ENCODE measurements around the gene SEMA3E.

Gene SEMA3E

DNA sequence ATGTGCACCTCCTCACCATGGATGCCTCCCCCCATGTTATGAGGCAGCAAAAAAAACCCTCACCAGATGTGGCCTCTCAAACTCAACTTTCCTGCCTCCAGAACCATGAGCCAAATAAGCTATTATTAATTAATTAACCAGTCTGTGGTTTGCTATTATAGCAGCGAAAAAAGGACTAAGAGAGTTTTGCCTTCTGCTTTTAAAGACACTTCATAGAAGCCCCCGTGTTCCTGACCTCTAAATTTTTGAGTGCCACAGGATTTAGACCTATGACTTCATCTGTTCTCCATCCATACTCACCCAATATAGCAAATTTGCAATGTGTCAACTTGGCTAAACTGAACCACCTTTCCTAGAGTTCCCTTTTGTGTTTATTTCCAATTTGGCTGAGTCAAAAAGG lies 9.2 kb upstream of the SEMA3E start:
- no peak for DNase-seq (ENCODE audit: low spot score)
- no peak for TF ChIP-seq CTCF (IDR thresholded peaks at IDR 0.05; ENCODE audit: extremely low read depth, missing control alignments)

DNA sequence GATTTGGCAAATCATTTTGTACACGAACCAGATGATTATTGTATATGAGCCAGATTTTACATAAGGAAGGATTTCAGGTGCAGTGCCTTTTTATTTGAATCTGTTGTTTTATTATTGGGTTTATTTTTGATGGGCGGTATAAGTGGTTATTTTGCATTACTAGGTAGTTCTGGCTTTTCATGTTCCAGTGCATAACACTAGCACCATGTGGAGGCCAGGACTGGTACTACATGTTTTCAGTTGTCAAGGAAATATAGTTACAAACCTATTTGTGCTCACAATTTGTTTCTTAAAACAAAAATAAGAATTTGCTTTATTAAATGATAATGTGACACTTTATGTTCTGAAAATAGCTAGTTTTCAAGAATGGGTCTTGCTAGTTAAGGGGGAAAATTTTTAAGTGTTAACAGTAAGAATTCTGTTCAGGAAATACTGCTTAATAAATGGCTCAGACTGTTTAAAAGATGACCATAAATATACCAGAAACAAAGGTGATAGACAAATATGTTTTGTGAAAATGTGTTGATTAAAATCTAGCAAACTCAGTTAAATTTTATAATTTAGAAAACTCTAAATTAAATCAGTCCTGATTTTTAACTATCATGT lies 7.1 kb upstream of the SEMA3E start:
- peak; percentile 32 for DNase-seq (ENCODE audit: low spot score)
- peak; percentile 51 for TF ChIP-seq CTCF (IDR thresholded peaks at IDR 0.05; ENCODE audit: extremely low read depth, missing control alignments)

GRCh38 chr7:83652481-83652880 lies 3.5 kb upstream of the SEMA3E start:
- TF ChIP-seq CTCF (IDR thresholded peaks at IDR 0.05; ENCODE audit: extremely low read depth, missing control alignments) = no peak
- no peak for DNase-seq (ENCODE audit: low spot score)

- TF ChIP-seq CTCF (IDR thresholded peaks at IDR 0.05; ENCODE audit: extremely low read depth, missing control alignments) = no peak
These were observed 762 bp upstream of the SEMA3E start for GRCh38 chr7:83649701-83650100.

DNA sequence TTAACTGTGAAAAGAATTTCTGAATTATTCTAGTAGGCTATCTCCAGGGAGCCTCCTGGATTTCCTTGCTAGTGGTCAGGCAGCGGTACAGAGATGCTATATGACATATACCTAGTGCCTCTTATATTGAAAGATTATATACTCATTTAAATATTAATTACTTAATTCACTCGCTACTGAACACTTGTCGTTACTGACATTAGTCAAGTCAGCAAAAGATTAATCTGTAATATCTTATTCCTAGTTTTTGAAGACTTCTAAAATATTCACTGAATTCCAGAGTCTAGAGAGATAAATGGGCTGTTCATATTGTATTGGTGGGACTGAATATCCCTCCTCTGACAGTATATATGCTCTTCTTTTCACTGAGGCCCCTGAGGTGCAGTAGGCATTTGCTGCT lies 2.9 kb downstream of the SEMA3E start:
- no peak for TF ChIP-seq CTCF (IDR thresholded peaks at IDR 0.05; ENCODE audit: extremely low read depth, missing control alignments)
- no peak for DNase-seq (ENCODE audit: low spot score)

More at GRCh38 chr7:83649701-83650100, 762 bp upstream of the SEMA3E start:
- DNase-seq (ENCODE audit: low spot score) = no peak

- no peak for DNase-seq (ENCODE audit: low spot score)
- no peak for TF ChIP-seq CTCF (IDR thresholded peaks at IDR 0.05; ENCODE audit: extremely low read depth, missing control alignments)
These were observed 5.2 kb downstream of the SEMA3E start for GRCh38 chr7:83643739-83644138.

- TF ChIP-seq CTCF (IDR thresholded peaks at IDR 0.05; ENCODE audit: extremely low read depth, missing control alignments) = no peak
These were observed 5.9 kb downstream of the SEMA3E start for GRCh38 chr7:83643012-83643411.

More at GRCh38 chr7:83643012-83643411, 5.9 kb downstream of the SEMA3E start:
- DNase-seq (ENCODE audit: low spot score) = no peak

Data from GM20000 (cell line).